Left lung (tissue), 10 donors: ENCODE results near the gene QARS1. TPM values are rescaled to one million over a fixed set of nuclear protein-coding genes. Genes with fewer than 3 reads are reported as not detected.
A peak's percentile ranks its signal among the peaks of the same experiment; 100 is the strongest.

ENCODE experiments used
- ATAC-seq: fragments of 200-7000 bp; cut with Tn5 transposase; one replicate; pipeline ENCODE4 v1.9.1; 2020; ENCODE audit warnings: moderate library complexity
- DNase-seq, 4 donors: peaks; one replicate each; pipeline ENCODE4 v3.0.0-alpha.2; 2013 to 2020
- H3K27ac ChIP-seq, 2 donors: fragments of 200-600 bp; sonication (generic) in 1 of 2; one replicate each; pipeline versions ENCODE4 v1.5.0 to v1.8.0; 2020 to 2021
- H3K27me3 ChIP-seq, 2 donors: fragments of 200-600 bp; sonication (generic) in 1 of 2; one replicate each; pipeline versions ENCODE4 v1.5.0 to v1.8.0; 2020 to 2021
- H3K36me3 ChIP-seq, 2 donors: fragments of 200-600 bp; sonication (generic) in 1 of 2; one replicate each; pipeline versions ENCODE4 v1.5.0 to v1.8.0; 2020 to 2021
- H3K4me1 ChIP-seq, 2 donors: fragments of 200-600 bp; one replicate each; pipeline ENCODE4 v1.8.0; 2021
- H3K4me3 ChIP-seq, 2 donors: fragments of 200-600 bp; sonication (generic) in 1 of 2; one replicate each; pipeline versions ENCODE4 v1.5.0 to v1.8.0; 2020 to 2021; ENCODE audit warnings: mild to moderate bottlenecking in 1 of 2
- H3K9me3 ChIP-seq, 2 donors: fragments of 200-600 bp; sonication (generic) in 1 of 2; one replicate each; pipeline versions ENCODE4 v1.5.0 to v1.8.0; 2020 to 2021
- CTCF ChIP-seq, 2 donors: fragments of 200-600 bp; sonication (generic) in 1 of 2; IDR thresholded peaks; one replicate each; pipeline versions ENCODE4 v1.5.0 to v1.8.0; 2021; ENCODE audit warnings: antibody characterized with exemption in 2 of 2
- intact Hi-C, 2 donors: fragments of 100-400 bp; cut with DNase I; formaldehyde crosslinking; loops; one replicate each; pipeline versions ENCODE4 v1.11.2 to v1.14.2; 2022
- polyA plus RNA-seq, 6 donors: library from polyadenylated mRNA; unstranded; fragments of 120-200 nt; gene quantifications; one replicate each; pipeline ENCODE4 v1.2.1, GENCODE V29; 2013; ENCODE audit not compliant: insufficient read length in 6 of 6
- total RNA-seq, 2 donors: library from RNA; stranded (reverse); fragmentation: NEBNext Ultra II Directional; extraction: Animal tissue kit (Norgen Biotek cat#: 25700); gene quantifications; one replicate each; pipeline ENCODE4 v1.2.1, GENCODE V29; 2021
- donor health status: DM: no; HTN: yes; CAD: no.
- donor health status: DM: no; HTN: no; CAD: no.

The QARS1 gene
- total and polyA plus RNA-seq, 8 donors: 173 to 323 (median 298) TPM

DNA sequence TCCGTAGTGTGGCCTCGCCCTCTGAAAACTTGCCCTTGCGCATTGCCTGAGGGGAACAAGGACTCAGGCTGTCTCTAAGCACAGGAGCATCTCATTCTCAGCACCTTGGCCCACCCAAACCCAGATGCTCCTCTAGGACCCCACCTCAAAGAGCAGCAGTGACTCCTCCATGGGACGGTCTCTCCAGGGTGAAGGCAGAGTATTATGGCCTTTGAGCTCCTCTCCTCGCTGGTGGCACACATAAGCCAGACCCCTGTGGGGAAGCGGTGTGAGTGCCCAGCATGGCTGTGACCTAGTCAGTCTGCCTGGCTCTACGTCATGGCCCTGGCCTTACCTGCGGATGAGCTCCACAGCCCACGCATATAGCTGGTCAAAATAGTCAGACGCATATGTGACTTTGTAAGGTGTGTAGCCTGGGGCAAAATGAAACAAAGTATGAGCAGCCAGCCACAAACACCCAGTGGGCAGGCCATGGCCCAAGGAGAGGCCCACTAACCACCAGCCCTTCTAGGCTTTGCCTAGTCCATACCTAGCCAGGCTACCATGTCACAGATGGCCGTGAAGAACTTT, 4.4 kb downstream of the QARS1 start:
- no peaks in the 10 kb centered on the region for H3K9me3 ChIP-seq
- DNase-seq (peak in 1 of 4 donors; percentile 20), ATAC-seq (no peak)
- peaks cover 0 to 66% of the 10 kb centered on the region in 2 donors for H3K36me3 ChIP-seq
- H3K27ac ChIP-seq: no peak overlapping the region
- no peaks in the 10 kb centered on the region for H3K27me3 ChIP-seq
- peaks cover 0 to 17% of the 10 kb centered on the region in 2 donors for H3K4me1 ChIP-seq
- intact Hi-C loops: no loop called here
- TF ChIP-seq CTCF (IDR thresholded peaks at IDR 0.05): no peak
- no peak overlapping the region for H3K4me3 ChIP-seq

GRCh38 chr3:49098910-49099630, 5.5 kb downstream of the QARS1 start:
- H3K27me3 ChIP-seq: no peaks in the 10 kb centered on the region
- H3K4me3 ChIP-seq: no peak overlapping the region
- intact Hi-C loops: no loop called here
- H3K36me3 ChIP-seq: peaks cover 0 to 66% of the 10 kb centered on the region in 2 donors
- peaks cover 7 to 19% of the 10 kb centered on the region in 2 donors for H3K4me1 ChIP-seq
- ATAC-seq (no peak), DNase-seq (peak in 1 of 4 donors; percentile 57)
- no peak for TF ChIP-seq CTCF (IDR thresholded peaks at IDR 0.05)
- H3K27ac ChIP-seq: no peak overlapping the region
- no peaks in the 10 kb centered on the region for H3K9me3 ChIP-seq

DNA sequence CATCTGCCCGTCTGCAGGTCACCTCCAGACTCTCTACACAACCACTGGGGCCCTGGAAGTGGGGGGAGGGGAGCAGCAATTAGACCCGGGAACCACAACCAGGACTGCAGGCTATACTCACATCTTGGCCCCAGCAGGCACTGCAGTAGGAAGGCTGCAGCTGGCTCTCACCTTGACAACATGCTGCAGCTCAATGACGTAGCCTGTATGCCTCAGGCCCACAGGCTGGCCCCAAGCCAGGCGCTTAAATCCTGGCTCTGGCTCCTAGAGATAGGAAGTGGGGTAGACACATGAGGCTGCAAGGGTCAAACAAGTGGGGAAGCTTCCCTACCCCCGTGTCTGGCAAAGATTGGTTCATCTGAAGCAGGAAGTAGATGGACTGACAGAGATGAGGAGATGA, 6.1 kb downstream of the QARS1 start:
- Histone ChIP-seq H3K27me3 (no peaks in the 10 kb centered on the region), H3K36me3 (peaks cover 0 to 66% of the 10 kb centered on the region in 2 donors), H3K27ac (no peak overlapping the region), H3K4me3 (no peak overlapping the region), H3K9me3 (no peaks in the 10 kb centered on the region), H3K4me1 (peaks cover 7 to 13% of the 10 kb centered on the region in 2 donors)
- DNase-seq: peak in 1 of 4 donors; percentile 24
- no peak for ATAC-seq
- no peak for TF ChIP-seq CTCF (IDR thresholded peaks at IDR 0.05)
- intact Hi-C loops: no loop called here

- H3K4me3 ChIP-seq: peak within 1 kb of the TSS; percentile 90 to 96
- peak; percentile 30 to 45 for TF ChIP-seq CTCF (IDR thresholded peaks at IDR 0.05)
- H3K4me1 ChIP-seq: peaks cover 15 to 36% of the 10 kb centered on the region in 2 donors
- H3K9me3 ChIP-seq: no peaks in the 10 kb centered on the region
- peak; percentile 98 to 99 (median 98) for DNase-seq
- ATAC-seq: peak; percentile 93
- peak within 1 kb of the TSS; percentile 92 to 95 for H3K27ac ChIP-seq
- H3K27me3 ChIP-seq: no peaks in the 10 kb centered on the region
- intact Hi-C loops: no loop called here
- H3K36me3 ChIP-seq: peaks cover 0 to 32% of the 10 kb centered on the region in 2 donors
These were observed 10.4 kb downstream of the QARS1 start, which contains the start of gene QRICH1 for GRCh38 chr3:49093853-49094767. Gene QRICH1 (minus strand): TSS chr3:49094071. CDS start chr3:49077017, 17,054 bp downstream.
